Measurements from ENCODE around the gene NF1. TPM values are rescaled to one million over a fixed set of nuclear protein-coding genes. Genes with fewer than 3 reads are reported as not detected.
A peak's percentile ranks its signal among the peaks of the same experiment; 100 is the strongest.
"Not testable (repeated sequence)": the region's sequence is repeated elsewhere in the genome, so short reads cannot be mapped to it uniquely, and the experiment has no call there.

Gene NF1
- total RNA-seq, 1 experiment from 2014 or later = 11.6 TPM

DNA sequence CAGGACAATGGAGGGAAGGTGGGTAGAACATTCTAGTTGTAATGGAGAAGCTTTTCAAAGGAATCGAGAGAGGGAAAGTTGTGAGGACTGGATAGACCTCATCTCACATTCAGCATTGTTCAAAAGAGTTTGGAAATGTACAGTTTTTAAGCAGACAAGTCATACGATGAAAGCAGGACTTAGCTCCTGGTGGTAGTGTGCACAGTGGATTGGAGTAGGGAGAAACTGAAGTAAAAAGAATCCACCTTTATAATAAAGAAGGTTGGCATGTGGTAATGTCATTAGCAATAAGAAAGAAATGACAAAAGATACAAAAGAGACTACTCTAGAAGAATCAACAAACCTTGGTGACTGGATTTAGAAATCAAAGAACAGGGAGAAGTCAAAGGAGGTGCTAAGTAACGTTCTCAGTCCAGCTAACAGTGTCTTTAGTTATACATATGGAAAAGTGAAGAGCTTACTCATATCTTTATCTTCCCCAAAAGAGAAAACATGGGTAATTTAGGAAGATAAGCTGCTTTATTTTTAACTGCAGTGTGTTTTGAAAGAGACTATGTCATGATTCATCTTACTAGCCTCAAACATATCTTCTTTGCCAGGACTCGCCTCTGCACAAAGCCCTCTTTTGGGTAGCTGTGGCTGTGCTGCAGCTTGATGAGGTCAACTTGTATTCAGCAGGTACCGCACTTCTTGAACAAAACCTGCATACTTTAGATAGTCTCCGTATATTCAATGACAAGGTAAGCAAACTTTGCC is 245.3 kb downstream of the NF1 start:
- Histone ChIP-seq H3K36me3 (replicated peaks; ENCODE audit: control insufficient read depth, insufficient read depth, low read length) (peaks cover 1% of the 10 kb centered on the region; the same call in 1 of the 2 replicates), H3K27me3 (ENCODE audit: control insufficient read depth, insufficient read depth, low read length) (no peaks in the 10 kb centered on the region), H3K4me3 (ENCODE audit: insufficient read depth, low read depth, low read length) (no peak overlapping the region)
- DNase-seq = no peak

DNA sequence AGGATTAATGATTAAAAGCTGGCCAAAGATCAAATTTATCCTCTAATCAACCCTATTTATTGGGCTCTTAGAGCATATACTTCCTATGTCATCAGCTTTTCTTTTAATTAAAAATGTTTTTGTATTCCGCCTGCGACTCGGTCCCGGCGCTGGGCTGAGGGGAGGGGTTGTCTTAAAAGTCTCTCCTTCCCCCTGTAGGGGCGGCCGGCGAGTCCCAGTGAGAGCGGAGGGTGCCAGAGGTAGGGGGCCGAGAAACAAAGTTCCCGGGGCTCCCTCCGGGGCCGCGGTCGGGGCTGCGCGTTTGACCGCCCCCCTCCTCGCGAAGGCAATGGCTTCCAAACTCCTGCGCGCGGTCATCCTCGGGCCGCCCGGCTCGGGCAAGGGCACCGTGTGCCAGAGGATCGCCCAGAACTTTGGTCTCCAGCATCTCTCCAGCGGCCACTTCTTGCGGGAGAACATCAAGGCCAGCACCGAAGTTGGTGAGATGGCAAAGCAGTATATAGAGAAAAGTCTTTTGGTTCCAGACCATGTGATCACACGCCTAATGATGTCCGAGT is 250.5 kb downstream of the NF1 start:
- not testable (repeated sequence) for H3K4me3 ChIP-seq (ENCODE audit: insufficient read depth, low read depth, low read length); H3K36me3 ChIP-seq (replicated peaks; ENCODE audit: control insufficient read depth, insufficient read depth, low read length); DNase-seq; H3K27me3 ChIP-seq (ENCODE audit: control insufficient read depth, insufficient read depth, low read length)

GRCh38 chr17:31349454-31349853 is 254.7 kb downstream of the NF1 start:
- DNase-seq = no peak
- no peak overlapping the region for H3K4me3 ChIP-seq (ENCODE audit: insufficient read depth, low read depth, low read length)
- H3K36me3 ChIP-seq (replicated peaks; ENCODE audit: control insufficient read depth, insufficient read depth, low read length) = no peaks in the 10 kb centered on the region
- no peaks in the 10 kb centered on the region for H3K27me3 ChIP-seq (ENCODE audit: control insufficient read depth, insufficient read depth, low read length)

DNA sequence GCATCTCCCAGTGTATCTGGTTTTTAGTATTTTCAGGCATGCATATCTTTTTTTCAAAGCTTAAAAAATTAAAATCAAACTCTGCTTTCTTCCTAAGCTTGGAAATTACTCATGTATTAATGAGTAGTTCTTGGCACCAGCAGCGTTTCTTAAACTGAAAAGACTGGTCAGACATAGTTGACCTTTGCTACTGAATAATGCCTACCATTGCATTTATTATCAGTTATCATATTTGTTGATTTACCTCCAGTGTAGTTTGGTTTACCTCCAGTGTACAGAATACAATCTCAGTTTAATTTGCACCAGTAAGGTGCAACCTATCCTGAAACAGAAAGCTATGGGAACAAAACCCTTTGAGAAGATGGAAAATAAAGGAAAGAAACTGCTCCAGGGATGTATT is 261.2 kb downstream of the NF1 start:
- Histone ChIP-seq H3K27me3 (ENCODE audit: control insufficient read depth, insufficient read depth, low read length) (no peaks in the 10 kb centered on the region), H3K36me3 (replicated peaks; ENCODE audit: control insufficient read depth, insufficient read depth, low read length) (peaks cover 2% of the 10 kb centered on the region; the same call in 1 of the 2 replicates), H3K4me3 (ENCODE audit: insufficient read depth, low read depth, low read length) (no peak overlapping the region)
- no peak for DNase-seq

DNA sequence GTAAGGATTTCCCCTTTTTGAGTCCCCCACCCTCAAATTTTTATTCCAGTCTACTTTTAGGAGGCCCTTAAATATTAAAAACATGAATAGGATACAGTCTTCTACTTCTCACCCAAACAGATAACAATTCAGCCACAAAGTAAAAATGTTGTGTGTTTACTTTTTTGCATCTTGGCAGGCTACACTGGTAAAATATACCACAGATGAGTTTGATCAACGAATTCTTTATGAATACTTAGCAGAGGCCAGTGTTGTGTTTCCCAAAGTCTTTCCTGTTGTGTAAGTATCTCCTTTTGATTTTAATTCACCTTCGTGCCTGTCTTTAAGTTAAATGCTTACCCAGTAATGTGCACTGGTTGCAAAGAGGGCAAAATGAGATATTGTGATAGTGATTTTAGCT is 262.3 kb downstream of the NF1 start:
- Histone ChIP-seq H3K27me3 (ENCODE audit: control insufficient read depth, insufficient read depth, low read length) (no peaks in the 10 kb centered on the region), H3K4me3 (ENCODE audit: insufficient read depth, low read depth, low read length) (no peak overlapping the region), H3K36me3 (replicated peaks; ENCODE audit: control insufficient read depth, insufficient read depth, low read length) (peaks cover 2% of the 10 kb centered on the region; the same call in 1 of the 2 replicates)
- DNase-seq = no peak

DNA sequence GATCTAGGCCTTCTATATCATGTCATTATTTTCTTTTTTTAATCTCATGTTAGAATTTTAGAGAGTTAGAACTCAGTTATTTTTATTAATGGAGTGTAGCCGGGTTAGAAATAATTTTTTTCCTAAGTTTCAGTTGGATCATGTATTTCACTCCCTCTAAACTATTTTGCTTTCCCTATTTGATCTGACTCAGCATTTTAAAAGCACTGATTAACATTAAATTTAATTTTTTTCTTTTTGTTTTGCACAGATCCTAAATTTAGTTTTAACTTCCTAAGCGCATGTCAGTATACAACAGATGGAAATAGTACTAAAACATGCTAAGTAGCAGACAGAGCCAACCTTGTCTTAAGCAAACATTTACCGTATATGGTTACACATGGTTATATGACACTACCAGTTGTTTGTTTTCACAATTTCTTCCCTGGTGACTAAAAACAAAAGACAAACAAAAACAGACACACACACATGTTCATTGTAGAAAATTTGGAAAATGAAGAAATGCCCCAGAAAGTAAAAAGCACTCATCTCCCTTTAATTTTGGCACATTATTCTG is 263.1 kb downstream of the NF1 start:
- no peak overlapping the region for H3K4me3 ChIP-seq (ENCODE audit: insufficient read depth, low read depth, low read length)
- peaks cover 2% of the 10 kb centered on the region; the same call in 1 of the 2 replicates for H3K36me3 ChIP-seq (replicated peaks; ENCODE audit: control insufficient read depth, insufficient read depth, low read length)

DNA sequence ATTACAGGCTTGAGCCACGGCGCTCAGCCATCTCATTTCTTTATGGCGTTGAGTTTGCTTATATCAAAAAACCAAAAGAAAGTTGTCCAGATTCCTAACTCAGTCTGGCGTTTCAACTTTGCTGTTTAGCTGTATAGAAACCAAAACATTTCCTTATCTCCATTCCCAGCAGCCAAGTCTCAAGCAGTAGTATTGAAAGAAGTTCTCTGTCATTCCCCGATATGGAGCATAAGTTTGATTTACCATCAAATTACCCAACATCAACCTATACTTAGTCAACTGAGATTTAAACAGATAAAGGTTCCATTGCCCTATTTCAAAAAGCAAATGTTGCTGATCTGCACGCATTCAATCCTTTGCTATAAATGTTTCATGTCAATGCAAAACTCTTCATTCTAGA is 269.2 kb downstream of the NF1 start:
- Histone ChIP-seq H3K4me3 (ENCODE audit: insufficient read depth, low read depth, low read length) (no peak overlapping the region), H3K27me3 (ENCODE audit: control insufficient read depth, insufficient read depth, low read length) (no peaks in the 10 kb centered on the region), H3K36me3 (replicated peaks; ENCODE audit: control insufficient read depth, insufficient read depth, low read length) (peaks cover 2% of the 10 kb centered on the region; the same call in 1 of the 2 replicates)
- DNase-seq = no peak

More for the DNA sequence above, 263.1 kb downstream of the NF1 start:
- DNase-seq = no peak
- H3K27me3 ChIP-seq (ENCODE audit: control insufficient read depth, insufficient read depth, low read length) = no peaks in the 10 kb centered on the region

DNA sequence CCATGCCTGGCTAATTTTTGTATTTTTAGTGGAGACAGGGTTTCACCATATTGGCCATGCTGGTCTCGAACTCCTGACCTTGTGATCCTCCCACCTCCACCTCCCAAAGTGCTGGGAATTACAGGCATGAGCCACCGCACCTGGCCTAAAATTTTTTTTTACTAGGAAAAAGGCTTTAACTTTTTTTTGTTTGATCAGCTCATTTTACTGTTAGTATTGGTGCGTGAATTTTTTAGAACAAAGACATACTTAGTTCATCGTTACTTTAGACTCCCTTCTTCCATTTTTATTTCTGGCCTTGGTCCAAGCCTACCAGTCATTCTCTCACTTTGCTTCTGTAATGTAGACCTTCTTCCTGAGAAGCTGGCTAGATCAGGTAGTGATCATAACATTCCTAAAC is 271.3 kb downstream of the NF1 start:
- DNase-seq = no peak
- H3K36me3 ChIP-seq (replicated peaks; ENCODE audit: control insufficient read depth, insufficient read depth, low read length) = no peaks in the 10 kb centered on the region
- H3K27me3 ChIP-seq (ENCODE audit: control insufficient read depth, insufficient read depth, low read length) = no peaks in the 10 kb centered on the region
- H3K4me3 ChIP-seq (ENCODE audit: insufficient read depth, low read depth, low read length) = no peak overlapping the region

GRCh38 chr17:31369266-31369665 is 274.5 kb downstream of the NF1 start:
- no peak for DNase-seq
- Histone ChIP-seq H3K4me3 (ENCODE audit: insufficient read depth, low read depth, low read length) (no peak overlapping the region), H3K36me3 (replicated peaks; ENCODE audit: control insufficient read depth, insufficient read depth, low read length) (no peaks in the 10 kb centered on the region), H3K27me3 (ENCODE audit: control insufficient read depth, insufficient read depth, low read length) (no peaks in the 10 kb centered on the region)

- H3K36me3 ChIP-seq (replicated peaks; ENCODE audit: control insufficient read depth, insufficient read depth, low read length) = no peaks in the 10 kb centered on the region
- no peaks in the 10 kb centered on the region for H3K27me3 ChIP-seq (ENCODE audit: control insufficient read depth, insufficient read depth, low read length)
- DNase-seq = no peak
- H3K4me3 ChIP-seq (ENCODE audit: insufficient read depth, low read depth, low read length) = no peak overlapping the region
Measured at GRCh38 chr17:31371511-31372097, 276.8 kb downstream of the NF1 start.

DNA sequence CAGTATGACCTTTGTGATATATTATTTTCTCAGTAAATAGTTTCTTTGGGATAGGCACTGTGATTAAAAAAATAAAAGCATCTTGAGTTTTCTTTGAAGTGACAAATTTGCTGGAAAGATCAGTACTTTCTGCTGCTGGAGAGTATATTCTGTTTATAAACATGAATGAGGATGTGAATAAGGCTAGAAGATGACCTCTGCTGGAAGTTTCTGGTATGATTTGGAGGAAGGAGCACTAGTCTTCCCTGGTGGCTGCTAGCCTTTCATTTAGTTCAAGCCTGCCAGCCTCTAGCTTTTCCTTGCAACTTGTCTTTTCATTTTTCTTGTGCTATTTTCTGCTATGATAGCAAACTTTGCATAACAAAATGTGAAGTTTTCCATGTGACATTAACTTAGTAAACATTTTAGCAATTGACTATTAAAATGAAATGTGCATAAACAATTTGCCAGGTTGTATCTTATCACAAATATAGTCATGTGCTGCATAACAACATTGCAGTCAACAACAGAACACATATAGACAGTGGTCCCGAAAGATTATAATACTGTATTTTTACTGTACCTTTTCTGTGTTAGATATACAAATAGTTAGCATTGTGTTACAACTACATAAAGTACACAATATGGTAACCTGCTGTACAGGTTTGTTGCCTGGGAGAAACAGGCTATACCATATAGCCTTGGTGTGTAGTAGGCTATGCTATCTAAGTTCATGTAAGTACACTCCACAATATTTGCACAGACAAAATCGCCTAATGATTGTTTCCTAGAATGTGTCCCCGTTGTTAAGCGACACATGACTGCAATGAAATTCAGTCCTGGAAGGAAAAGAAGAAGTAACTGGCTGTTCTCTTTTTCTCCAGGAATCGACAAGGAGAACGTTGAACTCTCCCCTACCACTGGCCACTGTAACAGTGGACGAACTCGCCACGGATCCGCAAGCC is 278.6 kb downstream of the NF1 start:
- DNase-seq = no peak
- Histone ChIP-seq H3K27me3 (ENCODE audit: control insufficient read depth, insufficient read depth, low read length) (no peaks in the 10 kb centered on the region), H3K36me3 (replicated peaks; ENCODE audit: control insufficient read depth, insufficient read depth, low read length) (no peaks in the 10 kb centered on the region), H3K4me3 (ENCODE audit: insufficient read depth, low read depth, low read length) (no peak overlapping the region)

GRCh38 chr17:31374094-31374447 is 279.3 kb downstream of the NF1 start:
- Histone ChIP-seq H3K4me3 (ENCODE audit: insufficient read depth, low read depth, low read length) (no peak overlapping the region), H3K27me3 (ENCODE audit: control insufficient read depth, insufficient read depth, low read length) (no peaks in the 10 kb centered on the region), H3K36me3 (replicated peaks; ENCODE audit: control insufficient read depth, insufficient read depth, low read length) (no peaks in the 10 kb centered on the region)
- no peak for DNase-seq

DNA sequence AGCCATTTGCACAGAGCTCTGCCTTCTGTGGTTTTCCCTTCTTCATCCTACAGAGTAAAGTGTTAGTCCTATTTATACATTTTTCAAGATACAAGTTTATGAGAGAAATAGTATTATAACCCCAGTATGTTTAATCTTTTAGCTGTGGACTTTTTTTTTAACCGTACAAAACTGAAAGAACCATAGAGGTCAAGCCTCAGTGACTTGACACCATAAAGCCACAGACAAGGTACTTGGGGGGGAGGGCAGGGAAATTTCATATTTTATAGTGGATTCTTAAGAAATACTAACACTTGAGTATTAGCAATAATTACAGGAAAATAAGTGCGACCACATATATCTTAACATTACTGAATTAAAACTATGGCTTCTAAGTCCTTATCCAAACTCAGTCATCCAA is 279.7 kb downstream of the NF1 start:
- no peaks in the 10 kb centered on the region for H3K27me3 ChIP-seq (ENCODE audit: control insufficient read depth, insufficient read depth, low read length)
- H3K4me3 ChIP-seq (ENCODE audit: insufficient read depth, low read depth, low read length) = no peak overlapping the region
- no peaks in the 10 kb centered on the region for H3K36me3 ChIP-seq (replicated peaks; ENCODE audit: control insufficient read depth, insufficient read depth, low read length)
- DNase-seq = no peak

DNA sequence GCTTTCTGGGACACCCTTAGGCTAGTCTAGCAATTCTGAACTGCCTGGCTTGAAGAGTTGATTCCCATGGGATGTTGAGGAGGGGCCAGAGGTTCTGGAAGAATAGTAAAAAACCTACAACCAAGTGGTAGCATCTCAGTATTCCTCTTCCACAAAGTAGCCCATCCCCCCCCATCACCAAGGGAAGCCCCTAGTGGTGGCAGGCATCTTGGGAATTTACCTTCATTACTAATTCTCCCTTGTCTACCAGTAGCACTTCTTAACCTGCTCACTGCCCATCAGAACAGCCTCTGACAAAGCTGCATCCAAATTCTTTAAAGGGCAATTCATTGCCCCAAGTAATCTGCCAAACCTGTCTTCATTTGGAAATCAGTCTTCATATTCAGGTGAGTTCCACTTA is 283.9 kb downstream of the NF1 start:
- Histone ChIP-seq H3K36me3 (replicated peaks; ENCODE audit: control insufficient read depth, insufficient read depth, low read length) (no peaks in the 10 kb centered on the region), H3K27me3 (ENCODE audit: control insufficient read depth, insufficient read depth, low read length) (no peaks in the 10 kb centered on the region), H3K4me3 (ENCODE audit: insufficient read depth, low read depth, low read length) (no peak overlapping the region)
- DNase-seq = peak; percentile 51
